ENCODE data around the gene DUSP6. TPM values are rescaled to one million over a fixed set of nuclear protein-coding genes. Genes with fewer than 3 reads are reported as not detected.

The DUSP6 gene
- total and polyA plus RNA-seq, 2 of the 13 experiments (the other 11 are each of a cell fraction or from before 2014, with no cell fraction given): 40.9 to 161 TPM

- no peak for TF ChIP-seq ZBTB44 (CRISPR knock-in tag; IDR thresholded peaks at IDR 0.05)
- peak; percentile 57 for TF ChIP-seq IKZF4 (CRISPR knock-in tag; IDR thresholded peaks at IDR 0.05; ENCODE audit: borderline replicate concordance, low read depth, not compliant biosample characterization)
- no peak for TF ChIP-seq AGO1 (IDR thresholded peaks at IDR 0.05; ENCODE audit: low read depth, low read length, poor library complexity, severe bottlenecking)
- TF ChIP-seq HNRNPH1 (optimal IDR thresholded peaks at IDR 0.05; ENCODE audit: low read depth, low read length): peak; percentile 25
- TF ChIP-seq ZHX2 (IDR thresholded peaks at IDR 0.05; ENCODE audit: low read depth): no peak
- TF ChIP-seq ZHX2 (CRISPR knock-in tag; IDR thresholded peaks at IDR 0.05; ENCODE audit: borderline replicate concordance): peak; percentile 75; the same call in 1 of the 2 replicates
- TF ChIP-seq, protein P1, sequence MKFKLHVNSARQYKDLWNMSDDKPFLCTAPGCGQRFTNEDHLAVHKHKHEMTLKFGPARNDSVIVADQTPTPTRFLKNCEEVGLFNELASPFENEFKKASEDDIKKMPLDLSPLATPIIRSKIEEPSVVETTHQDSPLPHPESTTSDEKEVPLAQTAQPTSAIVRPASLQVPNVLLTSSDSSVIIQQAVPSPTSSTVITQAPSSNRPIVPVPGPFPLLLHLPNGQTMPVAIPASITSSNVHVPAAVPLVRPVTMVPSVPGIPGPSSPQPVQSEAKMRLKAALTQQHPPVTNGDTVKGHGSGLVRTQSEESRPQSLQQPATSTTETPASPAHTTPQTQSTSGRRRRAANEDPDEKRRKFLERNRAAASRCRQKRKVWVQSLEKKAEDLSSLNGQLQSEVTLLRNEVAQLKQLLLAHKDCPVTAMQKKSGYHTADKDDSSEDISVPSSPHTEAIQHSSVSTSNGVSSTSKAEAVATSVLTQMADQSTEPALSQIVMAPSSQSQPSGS (CRISPR knock-in tag; IDR thresholded peaks at IDR 0.05): 0 out of 2 replicates have a peak, but pooled peaks have one; percentile 3
- no peak for TF ChIP-seq CEBPB (IDR thresholded peaks at IDR 0.05; ENCODE audit: borderline replicate concordance, low read depth, low read length)
- 0 out of 2 replicates have a peak, but pooled peaks have one; percentile 22 for TF ChIP-seq THAP8 (CRISPR knock-in tag; IDR thresholded peaks at IDR 0.05; ENCODE audit: borderline replicate concordance)
- no peak for TF ChIP-seq SNAPC2 (CRISPR knock-in tag; IDR thresholded peaks at IDR 0.05)
- no peak for TF ChIP-seq ZNF367 (CRISPR knock-in tag; IDR thresholded peaks at IDR 0.05; ENCODE audit: borderline replicate concordance)
- TF ChIP-seq ZNF607 (CRISPR knock-in tag; IDR thresholded peaks at IDR 0.05; ENCODE audit: borderline replicate concordance): peak; percentile 82; the same call in 1 of the 2 replicates
- TF ChIP-seq NBN (conservative IDR thresholded peaks at IDR 0.05): no peak
- no peak for TF ChIP-seq STAT6 (CRISPR knock-in tag; IDR thresholded peaks at IDR 0.05; ENCODE audit: borderline replicate concordance)
- no peak for TF ChIP-seq PPARG (CRISPR knock-in tag; conservative IDR thresholded peaks at IDR 0.05)
- no peak for TF ChIP-seq SRY (CRISPR knock-in tag; IDR thresholded peaks at IDR 0.05)
These were observed 1.0 kb upstream of the DUSP6 start (continued) for GRCh38 chr12:89353188-89353822.
